Parathyroid adenoma (tissue), 2 donors: Measurements from ENCODE around the gene PIGL.

ENCODE experiments used
- H2AFZ ChIP-seq: fragments of 300-600 bp; sonication (generic); one replicate; pipeline ENCODE4 v1.7.0; 2017; ENCODE audit warnings: antibody characterized with exemption, mild to moderate bottlenecking
- H3K27ac ChIP-seq: fragments of 300-600 bp; sonication (generic); one replicate; pipeline ENCODE4 v1.7.0; 2017
- H3K27me3 ChIP-seq: fragments of 300-600 bp; sonication (generic); one replicate; pipeline ENCODE4 v1.7.0; 2017; ENCODE audit warnings: low read length; ENCODE audit not compliant: control insufficient read depth, insufficient read depth
- H3K36me3 ChIP-seq: fragments of 300-600 bp; sonication (generic); one replicate; pipeline ENCODE4 v1.7.0; 2017; ENCODE audit warnings: low read length; ENCODE audit not compliant: control insufficient read depth, insufficient read depth
- H3K4me1 ChIP-seq: fragments of 300-600 bp; sonication (generic); one replicate; pipeline ENCODE4 v1.7.0; 2017; ENCODE audit warnings: control low read depth
- H3K4me2 ChIP-seq: fragments of 300-600 bp; sonication (generic); one replicate; pipeline ENCODE4 v1.7.0; 2017; ENCODE audit warnings: low read length
- H3K4me3 ChIP-seq: fragments of 300-600 bp; sonication (generic); one replicate; pipeline ENCODE4 v1.7.0; 2017; ENCODE audit warnings: low read depth, low read length
- H3K79me2 ChIP-seq: fragments of 300-600 bp; sonication (generic); one replicate; pipeline ENCODE4 v1.7.0; 2017; ENCODE audit warnings: control low read depth
- H3K9ac ChIP-seq: fragments of 300-600 bp; sonication (generic); one replicate; pipeline ENCODE4 v1.7.0; 2017; ENCODE audit warnings: mild to moderate bottlenecking
- H3K9me3 ChIP-seq: fragments of 300-600 bp; sonication (generic); one replicate; pipeline ENCODE4 v1.7.0; 2017; ENCODE audit warnings: low read length; ENCODE audit not compliant: control insufficient read depth
- CTCF ChIP-seq: fragments of 300-600 bp; sonication (generic); IDR thresholded peaks from one replicate; pipeline ENCODE4 v1.7.0; 2017; ENCODE audit warnings: antibody characterized with exemption, mild to moderate bottlenecking
- donor health status: primary hyperparathyroidism.

The PIGL gene

GRCh38 chr17:16286947-16287562 is 70.0 kb downstream of the PIGL start:
- no peaks in the 10 kb centered on the region for H3K9me3 ChIP-seq
- no peak for TF ChIP-seq CTCF
- no peak overlapping the region for H3K4me2 ChIP-seq
- H3K4me1 ChIP-seq = peaks cover 2% of the 10 kb centered on the region
- no peak overlapping the region for H3K4me3 ChIP-seq
- H3K79me2 ChIP-seq = no peaks in the 10 kb centered on the region
- no peak overlapping the region for H3K9ac ChIP-seq
- H2AFZ ChIP-seq = no peak overlapping the region
- H3K36me3 ChIP-seq = no peaks in the 10 kb centered on the region
- peak overlapping the region; percentile 54 for H3K27ac ChIP-seq
- H3K27me3 ChIP-seq = no peaks in the 10 kb centered on the region

- H2AFZ ChIP-seq = no peak overlapping the region
- TF ChIP-seq CTCF = no peak
- no peaks in the 10 kb centered on the region for H3K9me3 ChIP-seq
- H3K36me3 ChIP-seq = no peaks in the 10 kb centered on the region
- no peak overlapping the region for H3K9ac ChIP-seq
- H3K27ac ChIP-seq = peak overlapping the region; percentile 54
- H3K4me2 ChIP-seq = no peak overlapping the region
- peaks cover 2% of the 10 kb centered on the region for H3K4me1 ChIP-seq
- no peaks in the 10 kb centered on the region for H3K79me2 ChIP-seq
- H3K27me3 ChIP-seq = no peaks in the 10 kb centered on the region
- no peak overlapping the region for H3K4me3 ChIP-seq
These were observed 70.6 kb downstream of the PIGL start for GRCh38 chr17:16287563-16288027.

GRCh38 chr17:16288860-16289571 is 72.0 kb downstream of the PIGL start:
- H3K4me3 ChIP-seq = no peak overlapping the region
- H3K4me1 ChIP-seq = peaks cover 2% of the 10 kb centered on the region
- H3K9me3 ChIP-seq = no peaks in the 10 kb centered on the region
- H2AFZ ChIP-seq = no peak overlapping the region
- no peak overlapping the region for H3K4me2 ChIP-seq
- TF ChIP-seq CTCF = no peak
- no peak overlapping the region for H3K9ac ChIP-seq
- H3K36me3 ChIP-seq = no peaks in the 10 kb centered on the region
- H3K27me3 ChIP-seq = no peaks in the 10 kb centered on the region
- H3K27ac ChIP-seq = no peak overlapping the region
- H3K79me2 ChIP-seq = no peaks in the 10 kb centered on the region

GRCh38 chr17:16293931-16294330 is 76.9 kb downstream of the PIGL start:
- no peaks in the 10 kb centered on the region for H3K27me3 ChIP-seq
- no peak for TF ChIP-seq CTCF
- no peak overlapping the region for H2AFZ ChIP-seq
- H3K4me3 ChIP-seq = no peak overlapping the region
- no peaks in the 10 kb centered on the region for H3K36me3 ChIP-seq
- peaks cover 5% of the 10 kb centered on the region for H3K4me1 ChIP-seq
- H3K9ac ChIP-seq = no peak overlapping the region
- no peaks in the 10 kb centered on the region for H3K9me3 ChIP-seq
- H3K27ac ChIP-seq = no peak overlapping the region
- H3K79me2 ChIP-seq = no peaks in the 10 kb centered on the region
- H3K4me2 ChIP-seq = no peak overlapping the region
